ENCODE data around the gene TLX2.

The TLX2 gene

GRCh38 chr2:74511104-74511989, 2.9 kb upstream of the TLX2 start:
- DNase-seq, result no peak

GRCh38 chr2:74512744-74513604, 1.3 kb upstream of the TLX2 start:
- no peak for DNase-seq

- DNase-seq, result peak; percentile 74
Measured at GRCh38 chr2:74513605-74514367, 464 bp upstream of the TLX2 start.

GRCh38 chr2:74515271-74515980, 1.2 kb downstream of the TLX2 start:
- no peak for DNase-seq

DNA sequence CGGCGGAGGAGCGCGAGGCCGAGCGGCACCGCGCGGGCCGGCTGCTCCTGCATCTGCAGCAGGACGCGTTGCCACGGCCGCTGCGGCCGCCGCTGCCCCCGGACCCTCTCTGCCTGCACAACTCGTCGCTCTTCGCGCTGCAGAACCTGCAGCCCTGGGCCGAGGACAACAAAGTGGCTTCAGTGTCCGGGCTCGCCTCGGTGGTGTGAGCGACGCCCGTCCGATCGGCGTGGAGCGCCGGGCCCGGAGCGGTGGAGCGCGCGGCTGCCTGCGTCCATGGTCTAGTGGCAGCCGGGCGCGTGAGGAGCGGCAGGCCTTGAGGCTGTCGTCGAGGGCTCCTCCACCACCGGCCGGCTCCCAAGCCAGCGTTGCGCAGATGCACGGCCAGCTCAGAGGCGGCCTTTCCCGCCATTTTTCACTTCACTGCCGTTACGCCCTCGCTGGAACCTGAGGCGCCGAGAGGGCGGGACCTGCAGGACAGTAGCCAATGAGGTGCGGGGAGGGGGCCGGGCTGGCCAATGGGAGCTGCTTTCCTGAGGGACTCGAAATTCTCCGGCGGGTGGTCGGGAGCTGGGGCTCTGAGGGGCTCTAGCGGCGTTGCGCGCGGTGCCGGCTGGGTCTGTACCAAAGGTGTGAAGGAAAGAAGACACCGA, 1.9 kb downstream of the TLX2 start:
- peak; percentile 81 for DNase-seq

GRCh38 chr2:74516650-74517049, 2.4 kb downstream of the TLX2 start:
- DNase-seq, result no peak

DNA sequence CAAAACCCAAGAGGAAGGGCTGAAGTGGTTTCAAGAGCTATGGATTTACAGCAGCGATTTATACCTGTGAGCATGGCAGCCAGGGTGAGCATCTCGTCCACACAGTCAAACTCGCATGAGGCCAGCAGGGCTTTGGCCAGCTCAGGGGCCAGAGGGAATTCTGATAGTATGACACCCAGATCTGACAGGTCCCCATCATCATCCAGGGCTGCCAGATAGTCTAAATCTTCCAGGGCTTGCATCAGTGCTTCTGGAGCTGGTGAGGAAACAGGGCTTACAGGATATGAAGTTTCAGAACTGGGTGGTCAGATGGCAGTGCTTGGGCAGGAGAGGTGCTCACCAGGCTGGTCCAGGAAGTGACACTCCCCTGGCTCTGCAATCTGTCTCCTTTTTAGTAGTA, 8.3 kb downstream of the TLX2 start:
- no peak for DNase-seq

DNA sequence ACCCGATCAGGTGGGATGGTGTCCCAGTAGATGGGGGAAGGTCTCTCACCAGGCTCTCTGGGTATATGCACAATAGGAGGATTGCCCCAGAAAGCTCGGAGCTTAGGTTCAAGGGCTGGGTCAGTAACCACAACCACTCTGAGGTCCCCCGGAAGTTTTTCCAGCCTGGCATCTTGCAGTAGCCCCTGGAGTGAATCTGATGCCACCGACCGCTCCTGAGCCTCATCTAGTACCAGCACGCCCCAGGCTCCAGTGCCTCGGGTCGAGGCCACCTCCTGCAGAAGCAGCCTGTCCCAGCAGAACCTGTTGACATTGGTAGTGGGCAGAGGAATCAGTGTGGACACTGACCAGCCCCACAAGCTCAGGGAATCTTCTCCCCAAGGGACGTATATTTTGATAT, 9.8 kb downstream of the TLX2 start:
- DNase-seq, result no peak

GRCh38 chr2:74524955-74525716, 10.9 kb downstream of the TLX2 start:
- DNase-seq, result no peak

- no peak for DNase-seq
Measured at GRCh38 chr2:74525717-74526648, 11.7 kb downstream of the TLX2 start, which contains the start of gene DQX1. Gene DQX1, minus strand, starts transcription at chr2:74526231. Its CDS starts 502 bp downstream, at chr2:74525729.

DNA sequence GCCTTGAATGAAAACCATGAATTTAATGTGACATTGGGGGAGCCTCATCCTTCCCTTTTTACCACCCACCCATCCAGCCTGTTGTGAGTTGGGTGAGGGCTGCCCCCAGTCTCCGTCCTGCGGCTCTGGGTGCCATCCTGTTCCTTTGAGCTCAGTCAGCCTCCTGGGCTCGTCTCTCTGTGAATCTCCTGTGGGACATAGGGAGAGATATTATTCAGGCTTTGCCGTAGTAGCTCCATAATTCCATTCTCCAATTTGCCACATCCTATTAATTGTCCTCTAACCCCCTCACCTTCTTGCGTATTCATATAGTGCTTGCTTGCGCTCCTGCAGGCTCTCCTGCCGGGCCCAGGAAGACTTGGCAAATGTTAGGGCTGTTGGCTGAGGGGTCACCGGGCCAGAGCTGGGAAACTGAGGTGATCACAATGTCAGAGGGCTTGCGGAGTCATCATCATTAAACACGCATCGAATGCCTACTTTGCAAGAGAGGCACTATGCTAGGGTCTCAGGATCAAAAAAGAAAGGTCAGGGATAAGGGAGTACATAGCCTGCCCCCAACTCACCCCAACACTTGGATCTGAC, 12.5 kb downstream of the TLX2 start:
- no peak for DNase-seq

DNA sequence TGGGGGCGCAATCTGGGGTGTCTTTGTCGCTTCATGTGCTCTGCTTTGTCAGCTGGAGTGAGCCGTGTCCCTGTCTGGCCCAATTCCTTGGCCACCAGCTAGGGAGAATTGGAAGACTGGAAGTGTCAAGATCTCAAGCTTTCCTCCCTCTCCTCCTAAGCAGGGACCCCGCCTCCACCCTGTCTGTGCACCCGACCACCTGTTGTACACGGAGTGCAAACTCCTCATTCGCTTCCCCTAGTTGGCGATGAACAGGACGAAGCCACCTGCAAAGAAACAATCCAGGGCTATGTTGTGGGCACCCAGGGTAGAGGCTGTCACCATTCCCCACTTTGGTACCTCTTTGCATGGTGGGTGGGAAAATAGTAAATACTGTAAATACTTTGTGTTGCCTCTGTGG, 13.5 kb downstream of the TLX2 start:
- no peak for DNase-seq

DNA sequence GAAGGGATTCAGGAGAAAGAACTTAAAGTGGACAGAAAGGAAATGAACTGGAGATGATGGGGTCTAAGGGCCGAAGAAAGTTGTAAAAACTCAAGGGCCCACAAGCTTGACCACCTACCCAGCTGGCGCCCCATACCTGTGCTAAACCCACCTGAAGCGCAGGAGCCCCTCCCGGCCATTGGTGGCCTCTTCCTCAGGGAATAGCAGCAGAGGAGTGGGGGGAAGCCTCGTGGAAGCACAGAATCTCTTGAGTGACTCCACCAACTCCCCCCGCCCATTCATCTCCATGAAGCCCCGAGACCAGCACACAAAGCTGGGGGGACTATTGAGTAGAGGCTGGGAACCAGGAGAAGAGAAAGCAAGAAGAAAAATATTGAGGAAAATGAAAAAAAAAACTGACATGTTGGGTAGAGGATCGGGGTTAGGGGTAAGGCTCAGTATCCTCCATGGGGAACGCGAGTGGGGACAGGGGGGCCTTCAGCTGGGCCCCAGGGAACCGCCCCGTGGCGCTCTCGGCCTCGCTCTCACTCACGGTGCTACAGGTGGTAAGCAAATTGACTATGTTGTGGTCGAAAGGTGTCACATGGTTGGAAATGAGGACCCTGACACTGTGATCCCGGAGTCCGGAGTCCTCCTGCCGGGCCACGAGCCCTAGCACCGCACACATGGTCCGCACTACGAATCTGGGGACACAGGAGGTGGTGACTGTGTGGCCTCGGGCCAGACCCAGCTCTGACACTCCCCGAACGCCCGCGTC, 14.5 kb downstream of the TLX2 start:
- no peak for DNase-seq

GRCh38 chr2:74529357-74530238, 15.3 kb downstream of the TLX2 start, which contains the start of the genes AUP1 and HTRA2:
Gene AUP1, minus strand, starts transcription at chr2:74529706. Its CDS starts 77 bp downstream, at chr2:74529629.
Gene HTRA2, plus strand, starts transcription at chr2:74529933. Its CDS starts 74 bp downstream, at chr2:74530007.
- DNase-seq, result peak; percentile 95

- DNase-seq, result peak; percentile 64
Measured at GRCh38 chr2:74530239-74531187, 16.3 kb downstream of the TLX2 start.

GRCh38 chr2:74531666-74532065, 17.4 kb downstream of the TLX2 start:
- DNase-seq, result no peak

Measured in right kidney (tissue), 1 donor.